Measurements from ENCODE around the gene UBE2L6.

- TF ChIP-seq CTCF (IDR thresholded peaks at IDR 0.05), result no peak
- no peak for TF ChIP-seq POLR2A (IDR thresholded peaks at IDR 0.05)
These were observed 58.9 kb downstream of the UBE2L6 start for GRCh38 chr11:57508341-57509170.
